Stimulated activated naive CD8-positive, alpha-beta T cell treated with anti-CD3 and anti-CD28 coated beads, Interleukin-15, amount 100 ng/mL, for 72 hours (primary cell): Measurements from ENCODE around the gene ATG7.
A peak's percentile ranks its signal among the peaks of the same experiment; 100 is the strongest.

ENCODE experiments used
- ATAC-seq: fragments of 150-1000 bp; cut with Tn5 transposase; 2 replicates; pipeline ENCODE4 v1.10.0; 2021; ENCODE audit warnings: mild to moderate bottlenecking, moderate library complexity
- DNase-seq, 2 donors: peaks; one replicate each; pipeline ENCODE4 v3.0.0; 2021 to 2022
- H3K27ac Mint-ChIP-seq, 2 donors: one replicate each; pipeline ENCODE4 v1.8.0; 2022; ENCODE audit warnings: mild to moderate bottlenecking in 2 of 2, mixed read lengths in 2 of 2, moderate library complexity in 2 of 2
- H3K27me3 Mint-ChIP-seq: one replicate; pipeline ENCODE4 v1.8.0; 2022; ENCODE audit warnings: mixed read lengths
- H3K4me1 Mint-ChIP-seq: one replicate; pipeline ENCODE4 v1.8.0; 2022; ENCODE audit warnings: mild to moderate bottlenecking, mixed read lengths
- H3K4me3 Mint-ChIP-seq, 2 donors: one replicate each; pipeline ENCODE4 v1.8.0; 2022; ENCODE audit warnings: mild to moderate bottlenecking in 2 of 2, mixed read lengths in 2 of 2, moderate library complexity in 1 of 2
- H3K9me3 Mint-ChIP-seq, 2 donors: one replicate each; pipeline ENCODE4 v1.8.0; 2022; ENCODE audit warnings: mixed read lengths in 2 of 2

ATG7 gene, protein sequence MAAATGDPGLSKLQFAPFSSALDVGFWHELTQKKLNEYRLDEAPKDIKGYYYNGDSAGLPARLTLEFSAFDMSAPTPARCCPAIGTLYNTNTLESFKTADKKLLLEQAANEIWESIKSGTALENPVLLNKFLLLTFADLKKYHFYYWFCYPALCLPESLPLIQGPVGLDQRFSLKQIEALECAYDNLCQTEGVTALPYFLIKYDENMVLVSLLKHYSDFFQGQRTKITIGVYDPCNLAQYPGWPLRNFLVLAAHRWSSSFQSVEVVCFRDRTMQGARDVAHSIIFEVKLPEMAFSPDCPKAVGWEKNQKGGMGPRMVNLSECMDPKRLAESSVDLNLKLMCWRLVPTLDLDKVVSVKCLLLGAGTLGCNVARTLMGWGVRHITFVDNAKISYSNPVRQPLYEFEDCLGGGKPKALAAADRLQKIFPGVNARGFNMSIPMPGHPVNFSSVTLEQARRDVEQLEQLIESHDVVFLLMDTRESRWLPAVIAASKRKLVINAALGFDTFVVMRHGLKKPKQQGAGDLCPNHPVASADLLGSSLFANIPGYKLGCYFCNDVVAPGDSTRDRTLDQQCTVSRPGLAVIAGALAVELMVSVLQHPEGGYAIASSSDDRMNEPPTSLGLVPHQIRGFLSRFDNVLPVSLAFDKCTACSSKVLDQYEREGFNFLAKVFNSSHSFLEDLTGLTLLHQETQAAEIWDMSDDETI

DNA sequence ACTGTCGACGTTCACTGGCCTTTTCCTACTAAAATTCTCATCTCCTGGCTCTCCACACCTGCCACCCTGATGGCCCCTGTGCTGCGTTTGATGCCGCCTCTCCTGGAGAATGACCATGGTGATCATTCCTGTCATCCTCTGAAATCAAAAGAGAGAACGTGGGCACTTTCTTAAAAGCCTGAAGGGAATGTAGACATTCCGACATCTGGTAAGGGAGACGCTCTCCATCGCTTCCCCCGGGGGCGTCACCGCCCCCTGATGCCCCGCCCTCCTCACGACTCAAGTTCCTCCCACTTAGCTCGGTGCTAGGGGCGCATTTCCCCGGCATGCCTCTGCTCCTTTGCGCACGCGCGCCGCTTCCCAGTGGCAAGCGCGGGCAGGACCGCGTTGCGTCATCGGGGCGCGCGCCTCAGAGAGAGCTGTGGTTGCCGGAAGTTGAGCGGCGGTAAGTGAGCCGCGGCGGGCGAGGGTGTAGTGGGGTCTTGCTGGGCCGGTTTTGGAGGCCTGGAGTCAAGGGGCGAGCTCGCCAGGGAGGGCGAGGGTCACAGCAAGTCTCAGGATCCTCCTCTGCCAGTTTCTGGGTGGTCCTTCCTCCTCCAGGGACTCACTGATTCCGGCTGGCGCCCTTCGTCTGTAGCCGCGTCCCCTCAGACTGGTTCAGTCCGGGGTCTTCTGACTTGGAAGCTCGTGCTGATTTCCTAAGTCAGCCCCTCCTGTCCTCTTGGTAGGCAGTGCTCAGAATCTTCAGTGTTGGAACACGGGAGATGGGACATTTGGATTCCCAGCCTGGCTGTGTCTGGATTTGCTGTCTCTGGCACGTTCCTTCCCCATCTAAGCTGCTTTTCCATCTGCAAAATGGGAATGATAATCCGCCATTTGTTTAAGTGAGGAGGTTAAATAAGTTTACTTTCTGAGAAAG lies at the start of gene ATG7:
Gene ATG7, plus strand, starts transcription at position 412 of the 919 bp plus-strand sequence. CDS start 26,299 bp downstream, outside the sequence.
- H3K4me1 Mint-ChIP-seq: peaks cover 40% of the 10 kb centered on the region
- no peaks in the 10 kb centered on the region for H3K27me3 Mint-ChIP-seq
- peak; percentile 96 to 97 for DNase-seq
- H3K9me3 Mint-ChIP-seq: no peaks in the 10 kb centered on the region
- peak within 1 kb of the TSS; percentile 89 to 95 for H3K4me3 Mint-ChIP-seq
- peak within 1 kb of the TSS; percentile 97 to 99 for H3K27ac Mint-ChIP-seq
- peak; percentile 98 for ATAC-seq

GRCh38 chr3:11224010-11224409 lies 48.2 kb upstream of the ATG7 start:
- no peaks in the 10 kb centered on the region for H3K9me3 Mint-ChIP-seq
- peaks cover 24% of the 10 kb centered on the region for H3K4me1 Mint-ChIP-seq
- no peak overlapping the region for H3K27ac Mint-ChIP-seq
- no peak overlapping the region for H3K4me3 Mint-ChIP-seq
- H3K27me3 Mint-ChIP-seq: no peaks in the 10 kb centered on the region
- no peak for DNase-seq
- no peak for ATAC-seq

GRCh38 chr3:11224870-11225229 lies 47.3 kb upstream of the ATG7 start:
- no peak overlapping the region for H3K27ac Mint-ChIP-seq

DNA sequence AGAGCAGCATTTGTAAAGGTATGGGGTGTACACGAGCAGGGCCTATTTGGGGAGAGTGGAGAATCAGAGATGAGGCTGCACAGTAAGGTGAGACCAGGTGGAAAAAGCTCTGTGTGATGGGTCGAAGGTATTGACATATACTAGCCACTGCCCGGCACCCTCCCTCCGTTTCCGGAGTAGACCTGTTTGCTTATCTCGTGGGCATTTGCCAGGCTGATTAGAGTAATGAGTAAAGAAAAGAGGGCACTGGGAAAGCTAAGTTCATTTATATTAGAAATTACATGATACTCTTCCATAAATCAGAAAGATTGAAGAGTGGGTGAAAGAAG lies 46.2 kb upstream of the ATG7 start:
- peak overlapping the region; percentile 27 to 58 for H3K4me3 Mint-ChIP-seq
- no peaks in the 10 kb centered on the region for H3K9me3 Mint-ChIP-seq
- no peak overlapping the region for H3K27ac Mint-ChIP-seq
- ATAC-seq: no peak
- no peaks in the 10 kb centered on the region for H3K27me3 Mint-ChIP-seq
- peaks cover 29% of the 10 kb centered on the region for H3K4me1 Mint-ChIP-seq
- no peak for DNase-seq

More at GRCh38 chr3:11224870-11225229, 47.3 kb upstream of the ATG7 start:
- no peak overlapping the region for H3K4me3 Mint-ChIP-seq
- DNase-seq (no peak), ATAC-seq (no peak)
- no peaks in the 10 kb centered on the region for H3K27me3 Mint-ChIP-seq
- H3K9me3 Mint-ChIP-seq: no peaks in the 10 kb centered on the region
- peaks cover 24% of the 10 kb centered on the region for H3K4me1 Mint-ChIP-seq

DNA sequence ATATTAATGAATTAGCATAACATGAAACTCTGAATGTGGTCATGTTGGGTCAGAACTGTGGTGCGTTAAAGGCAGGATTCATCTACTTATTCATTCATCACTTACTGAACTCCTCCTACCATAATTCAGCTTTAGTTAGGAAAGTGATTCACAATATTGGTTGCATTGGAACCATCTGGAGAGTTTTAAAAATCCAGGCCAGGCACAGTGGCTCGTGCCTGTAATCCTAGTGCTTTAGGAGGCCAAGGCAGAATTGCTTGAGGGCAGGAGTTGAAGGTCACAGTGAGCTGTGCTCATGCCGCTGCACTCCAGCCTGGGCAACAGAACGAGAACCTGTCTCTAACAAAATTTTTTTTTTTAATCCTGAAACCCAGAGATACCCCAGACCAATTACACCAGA lies 44.2 kb upstream of the ATG7 start:
- no peak overlapping the region for H3K27ac Mint-ChIP-seq
- peaks cover 30% of the 10 kb centered on the region for H3K4me1 Mint-ChIP-seq
- ATAC-seq: no peak

DNA sequence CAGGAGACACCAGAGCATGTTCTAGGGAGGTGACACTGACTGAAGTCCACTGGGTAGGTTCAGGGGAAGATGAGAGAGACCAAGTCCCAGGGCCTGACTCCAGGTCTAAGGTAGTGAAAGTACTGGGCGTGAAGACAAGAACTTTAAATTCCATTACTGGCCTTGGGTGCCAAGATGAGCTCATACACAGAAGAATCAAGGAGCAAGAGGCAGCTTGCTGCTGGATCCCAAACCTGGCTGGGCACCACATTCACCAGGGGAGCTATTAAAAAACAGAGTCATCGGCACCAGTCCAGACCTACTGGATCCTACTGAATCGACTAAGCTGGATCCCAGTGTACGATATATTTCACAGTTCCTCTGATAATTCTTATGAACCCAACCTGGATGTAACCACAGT lies 42.1 kb upstream of the ATG7 start:
- peaks cover 29% of the 10 kb centered on the region for H3K4me1 Mint-ChIP-seq
- no peak overlapping the region for H3K4me3 Mint-ChIP-seq

More for the DNA sequence above, 44.2 kb upstream of the ATG7 start:
- DNase-seq: no peak
- H3K9me3 Mint-ChIP-seq: no peaks in the 10 kb centered on the region
- peaks cover 6% of the 10 kb centered on the region for H3K27me3 Mint-ChIP-seq
- no peak overlapping the region for H3K4me3 Mint-ChIP-seq

DNA sequence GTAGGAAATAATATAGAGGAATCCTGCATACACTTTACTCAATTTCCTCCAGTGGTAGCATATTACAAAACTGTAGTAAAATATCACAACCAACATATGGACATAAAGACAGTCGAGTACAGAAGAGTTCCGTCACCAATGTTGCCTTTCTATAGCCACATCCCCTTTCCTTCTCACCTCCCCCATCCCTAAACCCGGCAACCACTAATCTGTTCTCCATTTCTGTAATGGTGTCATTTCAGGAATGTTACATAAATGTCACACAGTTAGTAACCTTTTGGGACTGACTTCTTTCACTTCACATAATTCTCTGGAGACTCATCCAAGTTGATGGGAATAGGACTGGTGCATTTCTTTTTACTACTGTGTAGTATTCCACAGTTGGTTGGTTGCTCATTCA lies 41.4 kb upstream of the ATG7 start:
- Mint-ChIP-seq H3K4me3 (no peak overlapping the region), H3K27ac (no peak overlapping the region), H3K27me3 (peaks cover 24% of the 10 kb centered on the region), H3K4me1 (peaks cover 21% of the 10 kb centered on the region), H3K9me3 (no peaks in the 10 kb centered on the region)
- DNase-seq (no peak), ATAC-seq (no peak)

More for the DNA sequence above, 42.1 kb upstream of the ATG7 start:
- DNase-seq: no peak
- Mint-ChIP-seq H3K27ac (no peak overlapping the region), H3K9me3 (no peaks in the 10 kb centered on the region), H3K27me3 (peaks cover 24% of the 10 kb centered on the region)
- ATAC-seq: no peak

- peaks cover 4 to 9% of the 10 kb centered on the region in 2 donors for H3K9me3 Mint-ChIP-seq
- ATAC-seq: no peak
- no peak overlapping the region for H3K27ac Mint-ChIP-seq
- peaks cover 24% of the 10 kb centered on the region for H3K27me3 Mint-ChIP-seq
- peaks cover 43% of the 10 kb centered on the region for H3K4me1 Mint-ChIP-seq
- no peak overlapping the region for H3K4me3 Mint-ChIP-seq
- no peak for DNase-seq
Measured at GRCh38 chr3:11235385-11235784, 36.8 kb upstream of the ATG7 start.

DNA sequence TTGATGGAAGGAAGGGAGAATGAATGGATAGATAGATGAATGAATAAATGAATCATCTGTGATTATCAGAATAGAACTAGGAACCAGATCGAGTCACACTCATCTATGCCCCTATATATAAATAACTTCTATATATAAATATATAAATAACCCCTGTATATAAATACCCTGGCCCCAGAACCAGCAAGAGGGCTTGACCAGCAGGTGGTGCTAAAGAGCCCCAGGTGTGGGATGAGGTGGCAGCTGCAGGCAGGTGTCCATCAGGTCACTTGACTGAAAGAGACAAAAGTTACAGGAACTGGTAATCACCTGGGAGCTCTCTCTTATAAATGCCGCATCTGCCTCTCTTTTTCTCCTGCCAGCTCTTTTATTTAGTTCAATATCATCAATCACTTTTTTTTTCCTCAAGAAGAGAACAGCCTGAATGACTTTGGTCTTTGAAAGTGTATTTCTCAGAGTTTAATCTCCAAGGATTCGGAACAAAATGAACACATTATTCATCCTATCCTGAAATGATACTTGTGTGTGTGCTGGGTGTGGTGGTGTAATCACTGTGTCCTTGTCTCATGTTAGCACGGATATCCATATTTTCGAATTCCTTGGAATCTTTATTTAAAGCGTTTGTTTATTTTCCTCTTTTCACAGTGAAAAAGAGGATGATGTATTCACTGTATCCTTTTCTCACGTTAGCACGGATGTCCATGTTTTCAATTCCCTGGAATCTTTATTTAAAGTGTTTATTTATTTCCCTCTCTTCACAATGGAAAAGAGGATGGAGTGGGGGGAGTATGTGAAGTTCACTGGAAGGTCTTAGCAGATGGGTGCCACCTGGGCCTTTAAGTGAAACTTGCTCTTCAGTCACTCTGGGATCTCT lies 35.4 kb upstream of the ATG7 start:
- no peak for ATAC-seq
- DNase-seq: peak; percentile 72 to 81
- no peak overlapping the region for H3K27ac Mint-ChIP-seq
- peaks cover 4 to 9% of the 10 kb centered on the region in 2 donors for H3K9me3 Mint-ChIP-seq
- H3K27me3 Mint-ChIP-seq: peaks cover 24% of the 10 kb centered on the region
- H3K4me1 Mint-ChIP-seq: peaks cover 43% of the 10 kb centered on the region
- H3K4me3 Mint-ChIP-seq: no peak overlapping the region

DNA sequence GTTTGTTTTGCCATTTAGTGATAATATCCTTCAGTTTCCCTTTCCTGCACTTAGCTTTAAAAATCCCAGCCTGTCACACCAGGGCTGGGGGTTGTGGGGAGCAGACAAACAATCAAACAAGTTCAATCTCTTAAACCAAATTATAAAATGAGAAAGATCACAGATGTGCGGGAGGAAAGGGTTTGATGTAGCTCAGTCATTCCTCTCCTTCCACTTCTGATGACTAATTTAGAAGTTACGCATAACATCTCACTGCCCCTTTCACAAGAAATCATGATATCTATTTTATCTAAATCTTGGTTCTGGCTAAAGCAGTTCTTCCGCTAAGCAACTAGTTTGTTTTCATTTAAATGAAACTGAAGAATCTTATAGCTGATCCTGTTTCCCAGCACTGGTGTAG lies 34.1 kb upstream of the ATG7 start:
- peak in 1 of 2 donors; percentile 36 for DNase-seq
- peaks cover 4 to 9% of the 10 kb centered on the region in 2 donors for H3K9me3 Mint-ChIP-seq
- peak; percentile 69 for ATAC-seq
- peak overlapping the region; percentile 85 to 95 for H3K27ac Mint-ChIP-seq
- H3K4me1 Mint-ChIP-seq: peaks cover 43% of the 10 kb centered on the region
- peaks cover 18% of the 10 kb centered on the region for H3K27me3 Mint-ChIP-seq
- H3K4me3 Mint-ChIP-seq: peak overlapping the region; percentile 52 to 64

DNA sequence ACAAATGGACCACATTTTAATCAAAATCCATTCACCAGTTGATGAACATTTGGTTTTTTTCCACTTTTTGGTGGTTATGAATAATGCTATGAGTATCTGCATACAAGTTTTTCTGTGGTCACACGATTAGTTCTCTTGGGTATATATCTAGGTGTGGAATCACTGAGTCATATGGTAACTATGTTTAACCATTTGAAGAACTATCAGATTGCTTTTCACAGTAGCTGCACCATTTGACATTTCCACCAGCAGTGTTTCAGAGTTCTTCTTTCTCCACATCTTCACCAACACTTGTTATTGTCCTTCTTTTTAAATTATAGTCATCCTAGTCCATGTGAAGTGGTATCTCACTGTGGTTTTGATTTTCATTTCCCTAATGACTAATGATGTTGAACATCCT lies 33.3 kb upstream of the ATG7 start:
- ATAC-seq (peak; percentile 85), DNase-seq (peak in 1 of 2 donors; percentile 43)
- peaks cover 4 to 9% of the 10 kb centered on the region in 2 donors for H3K9me3 Mint-ChIP-seq
- H3K27ac Mint-ChIP-seq: peak overlapping the region; percentile 85 to 95
- peaks cover 43% of the 10 kb centered on the region for H3K4me1 Mint-ChIP-seq
- peaks cover 10% of the 10 kb centered on the region for H3K27me3 Mint-ChIP-seq
- peak overlapping the region in 1 of 2 donors; percentile 51 for H3K4me3 Mint-ChIP-seq

GRCh38 chr3:11239796-11240195 lies 32.4 kb upstream of the ATG7 start:
- peaks cover 43% of the 10 kb centered on the region for H3K4me1 Mint-ChIP-seq
- peak overlapping the region in 1 of 2 donors; percentile 26 for H3K4me3 Mint-ChIP-seq
- peaks cover 4 to 9% of the 10 kb centered on the region in 2 donors for H3K9me3 Mint-ChIP-seq
- H3K27ac Mint-ChIP-seq: peak overlapping the region; percentile 13 to 85
- ATAC-seq (no peak), DNase-seq (no peak)
- H3K27me3 Mint-ChIP-seq: peaks cover under 1% of the 10 kb centered on the region

DNA sequence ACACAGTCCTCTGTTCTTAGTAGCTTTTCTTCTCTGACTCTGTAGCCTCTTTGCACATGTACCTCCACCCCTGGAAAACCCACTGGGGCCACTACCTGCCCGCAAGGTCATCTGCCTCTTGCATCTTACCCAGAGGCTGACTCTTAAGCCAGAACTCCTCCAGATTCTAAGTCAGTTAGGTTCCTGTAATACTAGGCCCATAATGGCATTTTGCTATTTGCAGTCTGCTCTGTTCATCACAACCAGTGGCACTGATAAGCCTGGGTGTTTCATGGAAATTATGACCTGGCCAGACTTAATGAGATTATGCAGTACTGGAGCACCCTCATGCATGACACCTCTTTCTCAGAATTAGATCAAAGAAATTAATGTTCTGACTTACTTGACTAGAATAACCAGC lies 31.7 kb upstream of the ATG7 start:
- no peaks in the 10 kb centered on the region for H3K27me3 Mint-ChIP-seq
- H3K27ac Mint-ChIP-seq: peak overlapping the region; percentile 75 to 92
- ATAC-seq (peak; percentile 69), DNase-seq (peak; percentile 20 to 35)
- peaks cover 4 to 9% of the 10 kb centered on the region in 2 donors for H3K9me3 Mint-ChIP-seq
- peak overlapping the region; percentile 52 to 55 for H3K4me3 Mint-ChIP-seq
- H3K4me1 Mint-ChIP-seq: peaks cover 43% of the 10 kb centered on the region

DNA sequence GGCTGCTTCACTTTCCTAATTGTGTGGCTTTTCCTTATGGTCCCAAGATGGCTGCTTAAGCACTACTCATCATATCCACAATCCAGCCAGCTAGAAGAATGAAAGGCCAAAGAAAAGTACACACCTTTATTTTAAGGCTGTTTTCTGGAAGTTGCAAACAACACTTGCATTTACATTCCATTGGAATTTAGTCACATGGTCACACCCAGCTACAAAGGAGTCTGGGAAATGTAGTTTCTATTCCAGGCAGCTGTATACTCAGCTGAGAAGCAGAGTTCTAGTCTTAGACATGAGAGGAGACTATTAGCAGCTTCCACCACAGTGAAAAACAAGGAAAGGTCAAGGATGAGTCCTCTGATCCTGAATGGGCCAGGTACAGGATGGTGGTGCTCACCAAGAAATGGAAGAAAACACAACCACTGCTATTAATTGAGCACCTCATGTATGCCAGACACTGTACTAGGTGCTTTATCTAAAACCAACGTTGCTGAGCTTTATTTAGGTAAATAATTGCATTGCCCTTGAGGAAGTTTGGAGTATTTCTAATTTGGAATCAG lies 28.0 kb upstream of the ATG7 start:
- DNase-seq: no peak

More for the DNA sequence above, 28.0 kb upstream of the ATG7 start:
- peaks cover 18% of the 10 kb centered on the region for H3K4me1 Mint-ChIP-seq
- no peaks in the 10 kb centered on the region for H3K27me3 Mint-ChIP-seq
- no peak overlapping the region for H3K27ac Mint-ChIP-seq
- H3K4me3 Mint-ChIP-seq: no peak overlapping the region
- no peak for ATAC-seq
- peaks cover 0 to 2% of the 10 kb centered on the region in 2 donors for H3K9me3 Mint-ChIP-seq
